Stimulated activated naive CD8-positive, alpha-beta T cell treated with anti-CD3 and anti-CD28 coated beads, Interleukin-15, Interleukin-2, amounts not matched to agents 100 U/mL and 50 U/mL, for 24 hours (primary cell): Measurements from ENCODE around the gene SIRT7.

ENCODE experiments used
- ATAC-seq: fragments of 150-1000 bp; cut with Tn5 transposase; one replicate; pipeline ENCODE4 v1.10.0; 2021
- DNase-seq: peaks from one replicate; pipeline ENCODE4 v3.0.0; 2021

Gene SIRT7, protein sequence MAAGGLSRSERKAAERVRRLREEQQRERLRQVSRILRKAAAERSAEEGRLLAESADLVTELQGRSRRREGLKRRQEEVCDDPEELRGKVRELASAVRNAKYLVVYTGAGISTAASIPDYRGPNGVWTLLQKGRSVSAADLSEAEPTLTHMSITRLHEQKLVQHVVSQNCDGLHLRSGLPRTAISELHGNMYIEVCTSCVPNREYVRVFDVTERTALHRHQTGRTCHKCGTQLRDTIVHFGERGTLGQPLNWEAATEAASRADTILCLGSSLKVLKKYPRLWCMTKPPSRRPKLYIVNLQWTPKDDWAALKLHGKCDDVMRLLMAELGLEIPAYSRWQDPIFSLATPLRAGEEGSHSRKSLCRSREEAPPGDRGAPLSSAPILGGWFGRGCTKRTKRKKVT

GRCh38 chr17:81917565-81918332 lies at the start of gene SIRT7:
TSS of gene SIRT7 (minus strand) at chr17:81918176. CDS start at chr17:81918131, 45 bp downstream.
- ATAC-seq: peak; percentile 73
- peak; percentile 86 for DNase-seq

- DNase-seq (no peak), ATAC-seq (no peak)
Measured at GRCh38 chr17:81967244-81967532, 49.2 kb upstream of the SIRT7 start.

- DNase-seq (no peak), ATAC-seq (no peak)
Measured at GRCh38 chr17:81966343-81967243, 48.6 kb upstream of the SIRT7 start.

GRCh38 chr17:81964081-81964849 lies 46.3 kb upstream of the SIRT7 start:
- ATAC-seq (no peak), DNase-seq (no peak)

DNA sequence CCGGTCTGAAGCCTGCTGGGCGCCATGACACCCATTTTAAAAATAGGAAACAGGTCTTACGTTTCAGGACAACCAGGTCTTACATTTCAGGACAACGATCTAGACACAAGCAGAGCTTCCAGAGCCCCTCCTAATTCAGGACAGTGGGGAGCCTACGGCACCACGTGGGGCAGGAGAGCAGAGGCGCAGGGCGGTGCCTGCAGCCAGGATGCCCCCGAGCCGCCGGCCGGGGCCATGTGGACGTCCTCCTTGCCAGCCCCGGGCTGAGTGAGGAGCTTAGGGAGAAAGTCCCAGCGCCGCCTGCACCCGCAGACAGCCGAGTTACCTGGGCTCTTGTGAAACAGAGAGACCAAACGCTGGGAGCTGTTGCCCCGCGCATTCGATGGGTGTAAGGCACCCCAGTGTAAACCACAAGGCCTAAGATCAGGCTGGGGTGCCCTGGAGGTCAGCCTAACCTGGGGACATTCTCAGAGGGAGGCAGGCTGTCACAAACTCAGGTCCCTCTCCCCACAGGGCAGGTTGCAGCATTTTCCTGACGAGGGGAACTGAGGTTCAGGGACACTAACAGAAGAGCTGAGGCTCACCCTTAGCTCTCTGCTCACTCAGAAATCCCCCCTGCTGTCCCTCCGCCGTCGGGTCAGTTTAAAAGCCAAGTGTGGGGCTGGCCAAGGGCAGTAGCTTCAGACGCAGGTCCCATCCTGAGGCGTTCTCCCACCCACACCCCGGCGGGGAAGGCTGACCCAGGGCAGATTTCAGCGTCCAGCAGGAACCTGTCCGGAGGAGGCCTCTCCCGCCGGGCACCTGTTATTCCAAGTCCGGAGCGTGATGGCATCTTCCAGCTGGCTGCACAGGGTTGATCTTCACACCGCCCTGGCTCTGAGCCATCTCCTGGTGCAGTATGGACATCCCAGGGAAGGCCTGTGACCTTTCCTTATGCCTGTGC lies 44.8 kb upstream of the SIRT7 start:
- DNase-seq: no peak
- ATAC-seq: no peak

DNA sequence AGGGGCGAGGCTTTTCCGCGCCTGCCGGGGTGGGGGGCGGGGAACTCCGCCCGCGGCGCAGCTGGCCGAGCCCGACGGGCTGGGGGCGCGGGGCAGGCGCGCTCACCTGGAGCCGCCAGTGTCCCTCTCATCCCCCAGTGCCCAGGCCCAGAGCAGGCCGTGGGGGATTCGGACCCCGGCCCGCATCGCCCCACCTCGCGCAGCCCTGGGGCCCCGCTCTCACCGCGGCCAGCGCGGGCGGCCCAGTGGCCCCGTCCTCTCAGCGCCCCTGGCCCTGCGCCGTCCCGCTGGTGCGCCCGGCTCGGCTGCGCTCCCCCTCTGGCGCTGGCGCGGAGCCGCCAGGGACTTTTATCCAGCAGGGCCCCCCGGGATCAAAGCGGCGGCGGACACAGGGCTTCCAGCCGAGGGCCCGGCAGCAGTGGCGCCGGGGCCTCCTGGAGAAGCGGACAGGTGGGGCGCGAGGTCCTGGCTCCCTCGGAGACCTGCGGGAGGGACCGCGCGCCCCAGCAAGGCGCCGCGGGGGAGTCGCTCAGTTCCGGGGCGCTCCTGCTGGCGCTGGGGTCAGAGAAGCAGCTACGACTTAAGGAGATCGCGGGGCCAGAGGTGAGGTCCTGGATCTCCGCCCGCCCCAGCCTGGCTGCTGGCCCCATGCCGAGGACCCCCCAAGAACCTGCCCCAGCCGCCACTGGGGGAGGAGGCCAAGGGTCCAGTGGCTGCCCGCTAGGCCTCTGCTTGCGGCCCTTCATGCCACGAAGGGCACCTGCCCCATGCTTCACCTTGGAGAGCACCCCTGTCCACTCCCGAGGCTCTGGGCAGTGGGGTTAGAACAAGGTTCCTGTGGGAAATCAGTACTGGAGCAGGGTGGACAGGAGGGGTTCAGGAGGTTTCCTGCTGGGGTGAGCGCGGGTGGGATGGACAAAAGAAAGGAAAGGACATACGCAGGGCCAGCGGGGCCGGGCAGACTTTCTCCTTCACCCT lies 43.8 kb upstream of the SIRT7 start:
- ATAC-seq: no peak
- no peak for DNase-seq

- no peak for DNase-seq
- ATAC-seq: no peak
Measured at GRCh38 chr17:81961087-81961511, 43.1 kb upstream of the SIRT7 start, which contains the start of gene NOTUM. TSS of gene NOTUM (minus strand) at chr17:81961187. CDS start at chr17:81960909, 278 bp downstream.

DNA sequence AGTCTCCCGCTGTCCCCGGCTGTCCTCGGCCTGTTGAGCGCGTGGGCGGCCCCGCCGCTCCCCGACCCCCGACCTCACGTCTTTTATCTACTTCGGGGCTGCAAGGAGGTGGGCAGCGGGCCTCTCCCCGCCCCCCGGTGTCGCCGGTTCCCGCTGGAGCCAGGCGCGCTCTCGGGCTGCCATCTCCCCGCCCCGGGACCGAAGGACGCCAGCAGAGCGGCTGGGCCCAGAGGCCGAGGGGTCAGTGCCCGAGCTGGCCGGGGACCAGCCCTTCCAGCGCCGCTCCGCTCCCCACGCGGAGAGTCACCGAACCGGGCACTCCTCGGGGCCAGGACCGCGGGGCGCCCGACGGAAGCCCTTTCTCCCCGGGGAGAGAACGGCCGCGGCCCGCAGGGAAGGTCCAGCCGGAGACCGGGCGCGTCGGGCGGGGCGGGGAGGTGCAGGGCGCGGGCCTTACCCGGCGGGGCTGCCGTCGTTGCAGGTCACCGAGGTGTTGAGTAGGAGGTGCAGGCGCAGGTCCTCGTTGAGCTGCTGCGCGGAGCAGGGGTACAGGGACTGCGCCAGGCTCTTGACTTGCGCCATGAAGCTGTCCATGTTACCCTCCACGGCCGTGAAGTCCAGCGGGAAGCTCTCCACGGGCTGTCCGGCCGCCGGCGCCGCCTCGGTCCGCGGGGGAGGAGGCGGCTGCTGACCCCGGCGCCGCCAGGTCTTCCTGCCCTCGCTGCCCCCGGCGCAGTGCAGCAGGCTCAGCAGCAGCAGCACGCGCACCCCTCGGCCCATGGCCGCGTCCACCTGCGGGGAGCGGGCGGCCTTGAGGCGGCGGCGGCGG lies 42.4 kb upstream of the SIRT7 start:
- DNase-seq: no peak
- ATAC-seq: no peak

GRCh38 chr17:81959362-81960129 lies 41.6 kb upstream of the SIRT7 start:
- ATAC-seq: peak; percentile 92
- DNase-seq: peak; percentile 88

GRCh38 chr17:81958633-81959342 lies 40.8 kb upstream of the SIRT7 start:
- no peak for ATAC-seq
- no peak for DNase-seq

GRCh38 chr17:81957691-81958432 lies 39.9 kb upstream of the SIRT7 start:
- no peak for ATAC-seq
- DNase-seq: no peak

DNA sequence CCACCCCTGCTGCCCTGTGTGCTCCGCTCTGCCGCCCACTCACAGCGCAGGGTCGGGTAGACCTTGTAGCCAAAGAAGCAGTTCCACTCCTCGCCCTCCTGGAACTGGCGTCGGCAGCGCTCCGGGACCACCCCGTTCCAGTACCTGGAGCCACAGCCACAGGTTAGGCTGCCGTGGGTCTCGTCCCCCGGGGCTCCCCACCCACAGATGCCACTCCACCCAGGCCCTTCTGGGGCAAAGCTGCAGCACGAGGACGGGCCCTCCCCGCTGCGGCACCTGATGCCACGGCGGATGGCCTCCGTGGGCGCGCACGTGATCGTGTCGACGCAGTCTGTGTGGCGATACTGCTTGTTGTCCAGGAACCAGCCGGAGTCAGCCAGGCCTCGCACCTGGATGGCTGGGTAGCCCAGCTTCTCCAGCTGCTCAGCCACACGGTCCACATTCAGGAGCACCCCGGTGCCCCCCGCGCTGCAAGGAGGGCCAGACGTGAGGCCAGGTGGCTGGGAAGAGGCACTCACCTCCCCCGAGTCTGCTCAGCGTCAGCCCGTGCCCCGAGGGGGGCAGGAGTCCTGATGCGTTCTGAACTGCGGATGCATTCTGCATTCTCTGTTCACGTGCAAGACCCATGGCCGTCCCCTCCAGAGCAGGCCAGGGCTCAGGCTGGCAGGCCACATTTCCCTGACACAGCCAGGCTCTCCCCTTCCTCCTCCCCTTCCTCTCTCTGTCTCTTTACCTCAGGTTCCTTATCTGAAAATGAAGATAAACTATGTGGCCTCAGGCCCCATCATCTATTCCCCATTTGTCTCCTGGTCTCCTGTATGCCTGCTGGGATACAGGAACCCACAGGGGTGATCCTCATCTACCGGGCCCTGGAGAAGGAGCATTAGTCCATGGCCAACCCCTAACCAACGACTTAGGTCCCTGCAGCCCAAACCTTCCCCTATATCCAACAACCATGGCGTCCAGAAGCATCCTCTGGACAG lies 38.9 kb upstream of the SIRT7 start:
- no peak for ATAC-seq
- no peak for DNase-seq

GRCh38 chr17:81955756-81956544 lies 38.0 kb upstream of the SIRT7 start:
- DNase-seq (no peak), ATAC-seq (no peak)

DNA sequence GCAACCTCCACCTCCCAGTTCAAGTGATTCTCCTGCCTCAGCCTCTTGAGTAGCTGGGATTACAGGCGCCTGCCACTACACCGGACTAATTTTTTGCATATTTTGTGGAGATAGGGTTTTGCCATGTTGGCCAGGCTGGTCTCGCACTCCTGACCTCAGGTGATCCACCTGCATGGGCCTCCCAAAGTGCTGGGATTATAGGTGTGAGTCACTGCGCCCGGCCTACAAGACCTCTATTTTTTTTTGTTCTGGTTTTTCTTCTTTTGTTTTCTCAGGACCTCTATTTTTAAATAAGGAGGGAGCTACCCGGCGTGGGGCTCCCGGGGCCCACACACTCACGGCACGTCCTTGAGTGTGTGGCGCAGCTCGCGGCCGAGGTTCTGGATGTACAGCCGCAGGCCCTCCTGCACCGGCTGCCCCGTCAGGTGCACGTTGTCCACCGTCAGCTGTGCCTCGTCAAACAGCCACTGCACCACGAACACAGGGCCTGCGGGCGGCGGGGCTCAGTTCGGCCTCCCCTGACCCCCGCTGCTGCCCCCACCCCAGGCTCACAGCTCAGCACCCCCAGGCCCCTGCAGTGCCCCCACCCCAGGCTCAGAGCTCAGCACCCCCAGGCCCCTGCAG lies 37.2 kb upstream of the SIRT7 start:
- ATAC-seq (no peak), DNase-seq (no peak)
